Testis (tissue), 2 donors: Measurements from ENCODE around the gene FLT4.

Source experiments
- POLR2A ChIP-seq: fragments of 450-650 bp; IDR thresholded peaks from one replicate; pipeline ENCODE4 v1.6.1; 2017; ENCODE audit warnings: antibody characterized with exemption, mild to moderate bottlenecking, moderate library complexity
- TF ChIP-seq, protein P1 (sequence below), 3 experiments: fragments of 450-650 bp in 2 of 3; fragments of 200-600 bp in 1 of 3; sonication (generic) in 1 of 3; IDR thresholded peaks; one replicate each; pipeline ENCODE4 v1.5.1; 2016 to 2019; ENCODE audit warnings: antibody characterized with exemption in 3 of 3, mild to moderate bottlenecking in 2 of 3, moderate library complexity in 1 of 3

GRCh38 chr5:180645274-180646204 lies 3.9 kb downstream of the FLT4 start:
- TF ChIP-seq, protein P1, sequence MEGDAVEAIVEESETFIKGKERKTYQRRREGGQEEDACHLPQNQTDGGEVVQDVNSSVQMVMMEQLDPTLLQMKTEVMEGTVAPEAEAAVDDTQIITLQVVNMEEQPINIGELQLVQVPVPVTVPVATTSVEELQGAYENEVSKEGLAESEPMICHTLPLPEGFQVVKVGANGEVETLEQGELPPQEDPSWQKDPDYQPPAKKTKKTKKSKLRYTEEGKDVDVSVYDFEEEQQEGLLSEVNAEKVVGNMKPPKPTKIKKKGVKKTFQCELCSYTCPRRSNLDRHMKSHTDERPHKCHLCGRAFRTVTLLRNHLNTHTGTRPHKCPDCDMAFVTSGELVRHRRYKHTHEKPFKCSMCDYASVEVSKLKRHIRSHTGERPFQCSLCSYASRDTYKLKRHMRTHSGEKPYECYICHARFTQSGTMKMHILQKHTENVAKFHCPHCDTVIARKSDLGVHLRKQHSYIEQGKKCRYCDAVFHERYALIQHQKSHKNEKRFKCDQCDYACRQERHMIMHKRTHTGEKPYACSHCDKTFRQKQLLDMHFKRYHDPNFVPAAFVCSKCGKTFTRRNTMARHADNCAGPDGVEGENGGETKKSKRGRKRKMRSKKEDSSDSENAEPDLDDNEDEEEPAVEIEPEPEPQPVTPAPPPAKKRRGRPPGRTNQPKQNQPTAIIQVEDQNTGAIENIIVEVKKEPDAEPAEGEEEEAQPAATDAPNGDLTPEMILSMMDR (IDR thresholded peaks at IDR 0.05): no peak
- TF ChIP-seq POLR2A: no peak
